IPS DF 6.9 (cell line): ENCODE data around the gene MAPK6.
"Not testable (repeated sequence)": the region's sequence is repeated elsewhere in the genome, so short reads cannot be mapped to it uniquely, and the experiment has no call there.

Experiments used
- DNase-seq: peaks from one replicate; pipeline ENCODE4 v3.0.0-alpha.2; 2013; ENCODE audit warnings: low read depth, low spot score
- H3K27ac ChIP-seq: one replicate; pipeline ENCODE4 v1.5.1; 2013; ENCODE audit warnings: low read length, control low read depth
- H3K27me3 ChIP-seq: 2 replicates; pipeline ENCODE4 v1.6.1; 2013; ENCODE audit warnings: mild to moderate bottlenecking, low read length; ENCODE audit not compliant: control insufficient read depth, insufficient read depth
- H3K36me3 ChIP-seq: 2 replicates; pipeline ENCODE4 v1.6.1; 2013; ENCODE audit warnings: low read length; ENCODE audit not compliant: control insufficient read depth, insufficient read depth
- H3K4me1 ChIP-seq: 2 replicates; pipeline ENCODE4 v1.6.1; 2013; ENCODE audit warnings: low read length; ENCODE audit not compliant: control insufficient read depth, insufficient read depth
- H3K4me3 ChIP-seq: 2 replicates; pipeline ENCODE4 v1.5.1; 2013; ENCODE audit warnings: mild to moderate bottlenecking, low read length
- H3K9me3 ChIP-seq: 2 replicates; pipeline ENCODE4 v1.6.1; 2013; ENCODE audit warnings: low read length, inconsistent platforms; ENCODE audit not compliant: control insufficient read depth, insufficient read depth
- WGBS: extraction: QIAGEN DNeasy Blood & Tissue Kit; methylation state at CpG from one replicate; pipeline ENCODE4 v1.1.7; 2013; ENCODE audit warnings: mixed read lengths, missing lambda C conversion rate; ENCODE audit not compliant: insufficient read length, insufficient coverage; 5-methylcytosine and 5-hydroxymethylcytosine counted together

Gene MAPK6

GRCh38 chr15:52045795-52046298, 26.8 kb downstream of the MAPK6 start:
- not testable (repeated sequence) for H3K4me3 ChIP-seq, H3K4me1 ChIP-seq, H3K27me3 ChIP-seq, DNase-seq, H3K36me3 ChIP-seq, H3K9me3 ChIP-seq, H3K27ac ChIP-seq
- WGBS: no CpG with 5 or more reads among the region's 8 CpGs

- WGBS: no CpG with 5 or more reads among the region's 5 CpGs
- H3K27me3 ChIP-seq, H3K36me3 ChIP-seq, DNase-seq, H3K4me1 ChIP-seq, H3K4me3 ChIP-seq, H3K27ac ChIP-seq, H3K9me3 ChIP-seq: not testable (repeated sequence)
Observed at GRCh38 chr15:52046552-52046951, 27.5 kb downstream of the MAPK6 start.

GRCh38 chr15:52050416-52050815, 31.4 kb downstream of the MAPK6 start:
- WGBS: 100% methylated on average over 1 of the region's 1 CpG
- Histone ChIP-seq H3K4me1 (no peaks in the 10 kb centered on the region), H3K36me3 (peaks cover 4% of the 10 kb centered on the region; the same call in 1 of the 2 replicates), H3K27ac (no peak overlapping the region), H3K4me3 (no peak overlapping the region), H3K9me3 (no peaks in the 10 kb centered on the region), H3K27me3 (no peaks in the 10 kb centered on the region)
- DNase-seq: no peak

- H3K36me3 ChIP-seq: peaks cover 8% of the 10 kb centered on the region; the same call in 1 of the 2 replicates
- no peaks in the 10 kb centered on the region for H3K4me1 ChIP-seq
- no peak for DNase-seq
- no peaks in the 10 kb centered on the region for H3K9me3 ChIP-seq
- WGBS: no CpG with 5 or more reads among the region's 4 CpGs
- H3K4me3 ChIP-seq: no peak overlapping the region
- H3K27me3 ChIP-seq: no peaks in the 10 kb centered on the region
- H3K27ac ChIP-seq: no peak overlapping the region
Observed at GRCh38 chr15:52052066-52052935, 33.3 kb downstream of the MAPK6 start.

- Histone ChIP-seq H3K36me3 (peaks cover 12% of the 10 kb centered on the region; the same call in 1 of the 2 replicates), H3K4me1 (no peaks in the 10 kb centered on the region), H3K9me3 (no peaks in the 10 kb centered on the region), H3K4me3 (no peak overlapping the region), H3K27ac (no peak overlapping the region), H3K27me3 (no peaks in the 10 kb centered on the region)
- no CpG with 5 or more reads among the region's 4 CpGs for WGBS
- no peak for DNase-seq
Observed at GRCh38 chr15:52054381-52054780, 35.4 kb downstream of the MAPK6 start.

DNA sequence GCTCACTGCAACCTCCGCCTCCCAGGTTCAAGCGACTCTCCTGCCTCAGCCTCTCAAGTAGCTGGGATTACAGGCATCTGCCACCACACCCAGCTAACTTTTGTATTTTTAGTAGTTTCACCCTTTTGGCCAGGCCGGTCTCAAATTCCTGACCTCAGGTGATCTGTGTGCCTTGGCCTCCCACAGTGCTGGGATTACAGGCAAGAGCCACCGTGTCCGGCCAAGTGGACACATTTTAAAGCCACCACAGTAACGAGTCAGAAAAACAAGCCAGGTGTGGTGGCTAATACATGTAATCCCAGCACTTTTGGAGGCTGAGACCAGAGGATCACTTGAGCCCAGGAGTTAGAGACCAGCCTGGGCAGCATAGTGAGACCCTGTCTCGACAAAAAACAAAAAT, 35.8 kb downstream of the MAPK6 start:
- peaks cover 13% of the 10 kb centered on the region; the same call in 1 of the 2 replicates for H3K36me3 ChIP-seq
- not testable (repeated sequence) for H3K27me3 ChIP-seq, H3K9me3 ChIP-seq, H3K4me3 ChIP-seq, H3K27ac ChIP-seq, DNase-seq, H3K4me1 ChIP-seq
- WGBS: no CpG with 5 or more reads among the region's 7 CpGs

- WGBS: no CpG with 5 or more reads among the region's 1 CpG
- H3K4me3 ChIP-seq: no peak overlapping the region
- H3K27ac ChIP-seq: no peak overlapping the region
- no peaks in the 10 kb centered on the region for H3K9me3 ChIP-seq
- H3K27me3 ChIP-seq: no peaks in the 10 kb centered on the region
- no peak for DNase-seq
- no peaks in the 10 kb centered on the region for H3K4me1 ChIP-seq
- H3K36me3 ChIP-seq: peaks cover 18% of the 10 kb centered on the region; the same call in 1 of the 2 replicates
Observed at GRCh38 chr15:52056001-52056400, 37.0 kb downstream of the MAPK6 start.

DNA sequence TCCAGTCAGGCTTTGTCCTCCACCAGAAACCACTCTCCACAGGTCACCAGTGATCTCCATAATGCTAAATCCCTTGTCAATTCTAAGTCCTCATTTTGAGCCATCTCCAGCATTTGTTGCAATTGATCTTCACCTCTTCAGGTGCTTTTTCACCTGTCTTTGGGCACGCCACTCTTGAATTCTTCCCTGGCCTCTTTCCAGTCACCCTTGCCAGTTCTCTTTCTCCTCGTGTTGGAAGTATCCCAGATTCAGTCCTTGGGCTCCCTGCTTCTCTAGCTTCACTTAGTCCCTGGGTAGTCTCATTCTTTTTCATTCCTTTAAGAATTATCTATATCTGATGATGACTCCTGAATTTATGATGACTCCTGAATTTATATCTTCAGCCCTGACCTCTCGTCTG, 37.5 kb downstream of the MAPK6 start:
- no peaks in the 10 kb centered on the region for H3K27me3 ChIP-seq
- H3K4me3 ChIP-seq: no peak overlapping the region
- peaks cover 18% of the 10 kb centered on the region; the same call in 1 of the 2 replicates for H3K36me3 ChIP-seq
- H3K27ac ChIP-seq: no peak overlapping the region
- no peaks in the 10 kb centered on the region for H3K9me3 ChIP-seq
- H3K4me1 ChIP-seq: no peaks in the 10 kb centered on the region
- DNase-seq: no peak
- WGBS: no CpG with 5 or more reads among the region's 3 CpGs

GRCh38 chr15:52057996-52058395, 39.0 kb downstream of the MAPK6 start:
- Histone ChIP-seq H3K27me3 (no peaks in the 10 kb centered on the region), H3K4me1 (no peaks in the 10 kb centered on the region), H3K4me3 (no peak overlapping the region), H3K27ac (no peak overlapping the region), H3K9me3 (no peaks in the 10 kb centered on the region), H3K36me3 (peaks cover 18% of the 10 kb centered on the region; the same call in 1 of the 2 replicates)
- no peak for DNase-seq

- H3K9me3 ChIP-seq: no peaks in the 10 kb centered on the region
- WGBS: no CpG with 5 or more reads among the region's 1 CpG
- H3K4me3 ChIP-seq: no peak overlapping the region
- no peaks in the 10 kb centered on the region for H3K4me1 ChIP-seq
- H3K27ac ChIP-seq: no peak overlapping the region
- H3K36me3 ChIP-seq: peaks cover 17% of the 10 kb centered on the region; the same call in 1 of the 2 replicates
- no peaks in the 10 kb centered on the region for H3K27me3 ChIP-seq
- DNase-seq: no peak
Observed at GRCh38 chr15:52060501-52060900, 41.5 kb downstream of the MAPK6 start.
